ENCODE data around the gene CEP295NL. TPM values are rescaled to one million over a fixed set of nuclear protein-coding genes. Genes with fewer than 3 reads are reported as not detected.

Gene CEP295NL
- total and polyA plus RNA-seq, 2 of the 8 experiments (the other 6 are each of a cell fraction or from before 2014, with no cell fraction given) = 0.06 to 2.0 TPM

DNA sequence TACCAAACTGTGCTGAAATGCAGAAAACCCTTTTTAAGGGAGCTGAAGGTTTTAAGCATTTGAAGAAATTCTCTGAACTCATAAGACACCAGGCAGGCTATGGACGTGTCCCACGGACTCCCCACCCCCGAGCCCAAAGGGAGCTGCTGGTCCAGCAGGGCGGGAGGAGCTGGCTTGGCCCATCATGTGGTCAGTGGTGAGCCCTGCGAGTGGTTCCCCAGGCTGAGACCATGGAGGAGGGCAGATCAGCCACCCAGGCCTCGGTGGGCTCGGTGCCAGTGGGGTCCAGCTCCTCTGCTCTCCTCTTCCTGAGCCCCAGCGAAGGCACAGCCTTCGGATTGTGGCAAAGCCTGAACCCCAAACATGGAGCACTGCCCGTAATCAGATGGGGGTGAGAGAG lies 49.7 kb upstream of the CEP295NL start:
- no peak for FAIRE-seq
- Histone ChIP-seq H3K9ac (replicated peaks in 1 of 4; ENCODE audit: extremely low read depth in 1 of 4, low read depth in 3 of 4, low read length in 3 of 4) (no peak overlapping the region), H4K20me1 (replicated peaks in 1 of 2; ENCODE audit: control insufficient read depth in 1 of 2, insufficient read depth in 2 of 2, low read length in 2 of 2) (no peaks in the 10 kb centered on the region), H3K23me2 (ENCODE audit: low read depth, low read length) (0 out of 2 replicates have a peak, but pooled peaks cover 1% of the 10 kb centered on the region), H3K4ac (replicated peaks; ENCODE audit: insufficient read length, low read depth, low read length) (no peak overlapping the region), H3K79me2 (ENCODE audit: control insufficient read depth in 1 of 2, insufficient read depth in 2 of 2, low read length in 2 of 2) (no peaks in the 10 kb centered on the region), H3K56ac (replicated peaks; ENCODE audit: insufficient read length, low read depth, low read length) (no peak overlapping the region), H4K8ac (ENCODE audit: extremely low read depth, insufficient read depth, low read length) (no peak overlapping the region), H3K9me3 (ENCODE audit: insufficient read depth in 2 of 2, low read depth in 1 of 2, low read length in 1 of 2) (peaks cover 10 to 15% of the 10 kb centered on the region in 2 experiments; a peak in 3 of 4 replicates), H3K4me3 (ENCODE audit: extremely low read depth in 1 of 4, insufficient read depth in 2 of 4, low read depth in 3 of 4, low read length in 4 of 4) (no peak overlapping the region), H3K27me3 (replicated peaks in 1 of 4; ENCODE audit: control insufficient read depth in 3 of 4, extremely low read depth in 1 of 4, insufficient read depth in 3 of 4, low read length in 3 of 4) (no peaks in the 10 kb centered on the region), H2BK5ac (ENCODE audit: low read depth, low read length) (no peak overlapping the region), H2BK12ac (ENCODE audit: low read depth, low read length) (no peak overlapping the region), H3K14ac (ENCODE audit: insufficient read length) (no peak overlapping the region), H2BK120ac (replicated peaks; ENCODE audit: low read depth, low read length) (no peak overlapping the region), H2BK15ac (ENCODE audit: low read length) (0 out of 2 replicates have a peak overlapping the region, but pooled peaks have one; percentile 83), H3K27ac (ENCODE audit: low read depth, low read length) (no peak overlapping the region), H2AK5ac (ENCODE audit: low read depth, low read length) (no peak overlapping the region), H2BK20ac (ENCODE audit: low read length) (no peak overlapping the region), H4K91ac (replicated peaks; ENCODE audit: insufficient read length, low read length) (no peak overlapping the region), H4K5ac (ENCODE audit: insufficient read length, low read depth, low read length) (no peak overlapping the region), H3K4me1 (replicated peaks in 1 of 4; ENCODE audit: control insufficient read depth in 3 of 4, insufficient read depth in 4 of 4, low read length in 3 of 4) (peaks cover 0 to 7% (median under 1%) of the 10 kb centered on the region in 4 experiments; a peak in 3 of 7 replicates), H3K36me3 (ENCODE audit: control insufficient read depth in 2 of 4, insufficient read depth in 4 of 4, low read length in 3 of 4) (no peaks in the 10 kb centered on the region), H2AFZ (ENCODE audit: low read length) (no peak overlapping the region), H3K79me1 (ENCODE audit: low read depth, low read length) (no peaks in the 10 kb centered on the region), H3K18ac (ENCODE audit: extremely low read depth, low read length) (no peak overlapping the region), H3K4me2 (ENCODE audit: insufficient read depth in 1 of 2, low read depth in 2 of 2, low read length in 2 of 2) (no peak overlapping the region), H3K23ac (ENCODE audit: insufficient read length) (no peak overlapping the region)
- POLR2A ChIA-PET (ENCODE audit: partially characterized antibody) = interaction anchor here (3.3 kb wide), 1 partner anchor 13 kb away, joined by 10 read pairs; no protein-coding TSS in a partner anchor
- CTCF ChIA-PET (ENCODE audit: partially characterized antibody) = interaction anchor here (0.7 to 4.2 kb wide), 9 partner anchors 8 to 87 kb away, joined by 3 to 18 read pairs (median 5); no protein-coding TSS in a partner anchor
- WGBS, 2 experiments (ENCODE audit: extremely low coverage in 1 of 2, insufficient coverage in 1 of 2, insufficient read length in 1 of 2, insufficient replicate concordance in 2 of 2, low coverage in 1 of 2, low lambda C conversion rate in 2 of 2, missing lambda C conversion rate in 1 of 2) = 94% methylated on average over 8 of the region's 10 CpGs; no CpG with 5 or more reads in 1 of the 2 experiments
- no peak for DNase-seq (ENCODE audit: low read depth in 1 of 2, low spot score in 2 of 2)
- TF ChIP-seq POLR2A (IDR thresholded peaks at IDR 0.05; ENCODE audit: control extremely low read depth in 1 of 2, low read depth in 2 of 2, low read length in 2 of 2) = no peak
- no peak for TF ChIP-seq MAFK (IDR thresholded peaks at IDR 0.05; ENCODE audit: low read depth, low read length)
- TF ChIP-seq KDM4A (IDR thresholded peaks at IDR 0.05; ENCODE audit: low read depth, low read length, severe bottlenecking) = no peak
- no peak for TF ChIP-seq CHD1 (IDR thresholded peaks at IDR 0.05; ENCODE audit: low read depth, low read length)
- TF ChIP-seq EZH2 (IDR thresholded peaks at IDR 0.05; ENCODE audit: low read depth, low read length, severe bottlenecking) = no peak
- no peak for TF ChIP-seq SIN3A (conservative IDR thresholded peaks at IDR 0.05 in 1 of 2, IDR thresholded peaks at IDR 0.05 in 1 of 2; ENCODE audit: low read depth in 1 of 2, low read length in 2 of 2)

Measured in H1 (cell line).